SK-N-SH treated with all-trans-retinoic acid at 6 μM for 48 hours (cell line): ENCODE measurements around the gene OR2G2.

Experiments used
- ATAC-seq: fragments of 200-7000 bp; cut with Tn5 transposase; 3 replicates; pipeline ENCODE4 v1.9.1; 2020; ENCODE audit warnings: mild to moderate bottlenecking, moderate library complexity
- ARNTL ChIP-seq: fragments of 450-650 bp; formaldehyde crosslinking; IDR thresholded peaks from 2 replicates; pipeline ENCODE4 v1.5.0; 2020; ENCODE audit warnings: low read depth, mild to moderate bottlenecking, moderate library complexity, borderline replicate concordance
- BACH2 ChIP-seq: fragments of 250-450 bp; sonication (Bioruptor Pico); IDR thresholded peaks from 2 replicates; pipeline ENCODE4 v1.9.0; 2021; ENCODE audit warnings: mild to moderate bottlenecking, borderline replicate concordance
- CREB5 ChIP-seq: fragments of 250-450 bp; sonication (Bioruptor Pico); IDR thresholded peaks from 2 replicates; pipeline ENCODE4 v1.5.1; 2020; ENCODE audit warnings: low read depth, mild to moderate bottlenecking, moderate library complexity
- CSDC2 ChIP-seq: fragments of 250-450 bp; sonication (Bioruptor Pico); IDR thresholded peaks from 2 replicates; pipeline ENCODE4 v1.5.0; 2020; ENCODE audit warnings: mild to moderate bottlenecking, moderate library complexity
- CSRNP3 ChIP-seq: fragments of 250-450 bp; sonication (Bioruptor Pico); IDR thresholded peaks from 2 replicates; pipeline ENCODE4 v1.5.1; 2021; ENCODE audit warnings: mild to moderate bottlenecking, moderate library complexity
- ESRRG ChIP-seq: fragments of 250-450 bp; sonication (Bioruptor Pico); IDR thresholded peaks from 2 replicates; pipeline ENCODE4 v1.6.1; 2021; ENCODE audit warnings: mild to moderate bottlenecking
- ISL1 ChIP-seq: fragments of 250-450 bp; sonication (Bioruptor Pico); IDR thresholded peaks from 2 replicates; pipeline ENCODE4 v2.1.2; 2022; ENCODE audit warnings: mild to moderate bottlenecking, moderate library complexity
- OSR1 ChIP-seq: fragments of 250-450 bp; sonication (Bioruptor Pico); IDR thresholded peaks from 2 replicates; pipeline ENCODE4 v1.8.0; 2022; ENCODE audit warnings: moderate library complexity, mild to moderate bottlenecking, inconsistent platforms
- PATZ1 ChIP-seq: fragments of 250-450 bp; sonication (Bioruptor Pico); IDR thresholded peaks from 2 replicates; pipeline ENCODE4 v1.8.0; 2020; ENCODE audit warnings: mild to moderate bottlenecking, moderate library complexity, borderline replicate concordance
- POU6F1 ChIP-seq: fragments of 250-450 bp; sonication (Bioruptor Pico); IDR thresholded peaks from 2 replicates; pipeline ENCODE4 v1.8.0; 2021; ENCODE audit warnings: low read depth, mild to moderate bottlenecking, moderate library complexity, borderline replicate concordance
- PPARA ChIP-seq: fragments of 250-450 bp; sonication (Bioruptor Pico); IDR thresholded peaks from 2 replicates; pipeline ENCODE4 v1.5.0; 2020; ENCODE audit warnings: mild to moderate bottlenecking, borderline replicate concordance
- RARB ChIP-seq: fragments of 250-450 bp; sonication (Bioruptor Pico); IDR thresholded peaks from 2 replicates; pipeline ENCODE4 v1.8.0; 2021; ENCODE audit warnings: mild to moderate bottlenecking, moderate library complexity
- SNAI2 ChIP-seq: fragments of 250-450 bp; sonication (Bioruptor Pico); IDR thresholded peaks from 2 replicates; pipeline ENCODE4 v1.5.0; 2020; ENCODE audit warnings: mild to moderate bottlenecking, moderate library complexity
- TCF4 ChIP-seq: fragments of 250-450 bp; sonication (Bioruptor Pico); IDR thresholded peaks from 2 replicates; pipeline ENCODE4 v1.8.0; 2021; ENCODE audit warnings: mild to moderate bottlenecking, moderate library complexity, borderline replicate concordance
- TOX ChIP-seq: fragments of 250-450 bp; sonication (Bioruptor Pico); IDR thresholded peaks from 2 replicates; pipeline ENCODE4 v1.8.0; 2021; ENCODE audit warnings: mild to moderate bottlenecking, moderate library complexity, borderline replicate concordance
- TSHZ2 ChIP-seq: fragments of 250-450 bp; sonication (Bioruptor Pico); IDR thresholded peaks from 2 replicates; pipeline ENCODE4 v1.5.0; 2020; ENCODE audit warnings: mild to moderate bottlenecking, moderate library complexity
- ZFP30 ChIP-seq: fragments of 450-650 bp; formaldehyde crosslinking; IDR thresholded peaks from 2 replicates; pipeline ENCODE4 v1.5.0; 2022; ENCODE audit warnings: mild to moderate bottlenecking, moderate library complexity
- ZNF8 ChIP-seq: fragments of 450-650 bp; formaldehyde crosslinking; IDR thresholded peaks from 2 replicates; pipeline ENCODE4 v1.5.0; 2020; ENCODE audit warnings: mild to moderate bottlenecking, moderate library complexity

Gene OR2G2

GRCh38 chr1:247588060-247588459 lies at the start of gene OR2G2:
OR2G2 (plus strand) TSS chr1:247588360; CDS start chr1:247588360, 0 bp downstream.
- ATAC-seq, result no peak
- no peak for TF ChIP-seq PPARA (CRISPR knock-in tag)
- TF ChIP-seq ZNF8 (CRISPR knock-in tag), result no peak
- TF ChIP-seq ZFP30 (CRISPR knock-in tag), result no peak
- no peak for TF ChIP-seq TSHZ2 (CRISPR knock-in tag)
- no peak for TF ChIP-seq OSR1 (CRISPR knock-in tag)
- TF ChIP-seq ESRRG (CRISPR knock-in tag), result no peak
- no peak for TF ChIP-seq SNAI2 (CRISPR knock-in tag)
- TF ChIP-seq PATZ1 (CRISPR knock-in tag), result no peak
- TF ChIP-seq, all 23 proteins: peak for 0

- no peak for ATAC-seq
- TF ChIP-seq PPARA (CRISPR knock-in tag) (no peak), ESRRG (CRISPR knock-in tag) (no peak), ISL1 (CRISPR knock-in tag) (no peak), CSDC2 (no peak), ARNTL (CRISPR knock-in tag) (no peak), RARB (CRISPR knock-in tag) (no peak), ZNF8 (CRISPR knock-in tag) (no peak), SNAI2 (CRISPR knock-in tag) (no peak), PATZ1 (CRISPR knock-in tag) (no peak), BACH2 (CRISPR knock-in tag) (no peak), TSHZ2 (CRISPR knock-in tag) (no peak), TOX (CRISPR knock-in tag) (no peak), CSRNP3 (CRISPR knock-in tag) (no peak), TCF4 (CRISPR knock-in tag) (no peak), CREB5 (CRISPR knock-in tag) (no peak), ZFP30 (CRISPR knock-in tag) (no peak), POU6F1 (CRISPR knock-in tag) (no peak)
These were observed 49.6 kb upstream of the OR2G2 start for GRCh38 chr1:247538561-247538960.
